ENCODE data around the gene ZRANB1.

ZRANB1 gene

DNA sequence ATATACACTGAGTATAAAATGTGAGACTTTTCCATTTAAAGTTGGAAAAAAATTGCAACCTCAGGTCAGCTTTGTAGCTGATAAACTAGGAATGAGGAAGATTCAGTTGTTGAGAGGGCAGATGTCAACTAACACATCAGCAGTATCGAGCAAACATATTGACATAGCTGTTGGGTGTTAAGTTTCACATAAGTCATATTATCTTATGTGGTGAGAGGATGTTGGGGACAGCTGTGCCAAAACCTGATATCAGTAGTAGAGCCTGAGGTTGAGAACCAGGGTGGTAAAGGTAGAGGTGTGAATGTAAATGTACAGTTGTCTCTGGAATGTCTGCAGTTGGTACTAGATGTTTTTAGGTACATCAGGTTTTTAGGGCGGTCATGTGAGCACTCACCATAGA, 5.0 kb downstream of the ZRANB1 start:
- Histone ChIP-seq H3K36me3 (ENCODE audit: insufficient read depth, low read length) (peaks cover 27% of the 10 kb centered on the region; the same call in 1 of the 2 replicates), H4K20me1 (ENCODE audit: insufficient read depth, low read length) (no peaks in the 10 kb centered on the region)

DNA sequence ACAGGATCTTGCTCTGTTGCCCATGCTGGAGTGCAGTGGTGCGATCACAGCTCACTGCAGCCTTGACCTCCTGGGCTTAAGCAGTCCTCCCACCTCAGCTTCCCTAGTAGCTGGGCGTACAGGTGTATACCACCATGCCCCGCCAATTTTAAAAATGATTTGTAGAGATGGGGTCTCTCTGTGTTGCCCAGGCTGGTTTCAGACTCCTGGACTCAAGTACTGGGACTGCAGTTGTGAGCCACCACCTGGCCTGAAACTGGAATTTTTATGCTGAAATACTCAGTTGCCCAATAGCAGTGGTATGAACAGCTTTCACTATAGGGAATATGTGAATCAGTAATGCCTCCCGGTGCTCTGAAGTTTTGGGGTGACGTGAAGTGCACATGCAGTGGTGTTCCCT, 7.6 kb downstream of the ZRANB1 start:
- Histone ChIP-seq H3K4me3 (ENCODE audit: low read depth, low read length, poor library complexity, severe bottlenecking) (no peak overlapping the region), H3K9me3 (ENCODE audit: low read length) (no peaks in the 10 kb centered on the region), H3K36me3 (ENCODE audit: insufficient read depth, low read length) (peaks cover 22% of the 10 kb centered on the region; the same call in 1 of the 2 replicates), H3K79me2 (ENCODE audit: insufficient read depth, low read length) (peaks cover 50% of the 10 kb centered on the region), H2AFZ (ENCODE audit: low read length) (no peak overlapping the region), H3K9ac (ENCODE audit: low read length) (no peak overlapping the region), H4K20me1 (ENCODE audit: insufficient read depth, low read length) (no peaks in the 10 kb centered on the region), H3K27ac (ENCODE audit: low read depth, low read length, poor library complexity, severe bottlenecking) (no peak overlapping the region), H3K27me3 (ENCODE audit: insufficient read depth, low read length) (no peaks in the 10 kb centered on the region), H3F3A (ENCODE audit: insufficient read depth, low read length) (no peaks in the 10 kb centered on the region), H3K4me2 (ENCODE audit: low read length) (no peak overlapping the region), H3K9me2 (ENCODE audit: low read depth, low read length) (no peaks in the 10 kb centered on the region), H3K4me1 (ENCODE audit: insufficient read depth, low read length, severe bottlenecking) (no peaks in the 10 kb centered on the region)
- no peak for TF ChIP-seq EZH2 (IDR thresholded peaks at IDR 0.05; ENCODE audit: borderline replicate concordance, low read length)
- TF ChIP-seq, protein P1, sequence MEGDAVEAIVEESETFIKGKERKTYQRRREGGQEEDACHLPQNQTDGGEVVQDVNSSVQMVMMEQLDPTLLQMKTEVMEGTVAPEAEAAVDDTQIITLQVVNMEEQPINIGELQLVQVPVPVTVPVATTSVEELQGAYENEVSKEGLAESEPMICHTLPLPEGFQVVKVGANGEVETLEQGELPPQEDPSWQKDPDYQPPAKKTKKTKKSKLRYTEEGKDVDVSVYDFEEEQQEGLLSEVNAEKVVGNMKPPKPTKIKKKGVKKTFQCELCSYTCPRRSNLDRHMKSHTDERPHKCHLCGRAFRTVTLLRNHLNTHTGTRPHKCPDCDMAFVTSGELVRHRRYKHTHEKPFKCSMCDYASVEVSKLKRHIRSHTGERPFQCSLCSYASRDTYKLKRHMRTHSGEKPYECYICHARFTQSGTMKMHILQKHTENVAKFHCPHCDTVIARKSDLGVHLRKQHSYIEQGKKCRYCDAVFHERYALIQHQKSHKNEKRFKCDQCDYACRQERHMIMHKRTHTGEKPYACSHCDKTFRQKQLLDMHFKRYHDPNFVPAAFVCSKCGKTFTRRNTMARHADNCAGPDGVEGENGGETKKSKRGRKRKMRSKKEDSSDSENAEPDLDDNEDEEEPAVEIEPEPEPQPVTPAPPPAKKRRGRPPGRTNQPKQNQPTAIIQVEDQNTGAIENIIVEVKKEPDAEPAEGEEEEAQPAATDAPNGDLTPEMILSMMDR (IDR thresholded peaks at IDR 0.05; ENCODE audit: low read length): no peak

More for the DNA sequence above, 5.0 kb downstream of the ZRANB1 start:
- Histone ChIP-seq H3F3A (ENCODE audit: insufficient read depth, low read length) (no peaks in the 10 kb centered on the region), H3K9me3 (ENCODE audit: low read length) (no peaks in the 10 kb centered on the region), H2AFZ (ENCODE audit: low read length) (no peak overlapping the region), H3K4me2 (ENCODE audit: low read length) (no peak overlapping the region), H3K9ac (ENCODE audit: low read length) (no peak overlapping the region), H3K4me1 (ENCODE audit: insufficient read depth, low read length, severe bottlenecking) (peaks cover 13% of the 10 kb centered on the region), H3K27ac (ENCODE audit: low read depth, low read length, poor library complexity, severe bottlenecking) (no peak overlapping the region), H3K9me2 (ENCODE audit: low read depth, low read length) (no peaks in the 10 kb centered on the region), H3K4me3 (ENCODE audit: low read depth, low read length, poor library complexity, severe bottlenecking) (no peak overlapping the region), H3K79me2 (ENCODE audit: insufficient read depth, low read length) (peaks cover 72% of the 10 kb centered on the region), H3K27me3 (ENCODE audit: insufficient read depth, low read length) (no peaks in the 10 kb centered on the region)
- TF ChIP-seq EZH2 (IDR thresholded peaks at IDR 0.05; ENCODE audit: borderline replicate concordance, low read length): no peak
- TF ChIP-seq, protein P1 (IDR thresholded peaks at IDR 0.05; ENCODE audit: low read length): no peak

DNA sequence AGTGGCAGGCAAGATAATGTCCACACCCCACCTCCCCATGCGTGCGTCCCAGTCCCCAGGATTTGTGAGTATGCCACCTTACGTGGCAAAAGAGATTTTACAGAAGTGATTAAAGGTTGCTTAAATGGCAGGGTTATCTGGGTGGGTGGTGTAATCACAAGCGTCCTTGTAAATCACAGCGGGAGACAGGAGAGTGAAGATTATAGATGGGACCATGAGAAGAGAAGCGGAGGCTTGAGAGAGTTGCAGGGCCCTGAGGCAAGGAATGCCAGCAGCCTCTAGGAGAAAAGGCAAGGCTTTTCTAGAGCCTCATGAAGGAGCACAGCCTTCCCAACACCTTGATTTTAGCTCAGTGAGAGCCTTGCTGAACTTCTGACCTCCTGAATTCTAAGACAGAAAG, 10.2 kb downstream of the ZRANB1 start:
- H3K4me2 ChIP-seq (ENCODE audit: low read length): no peak overlapping the region
- no peaks in the 10 kb centered on the region for H3K9me3 ChIP-seq (ENCODE audit: low read length)
- peaks cover 13% of the 10 kb centered on the region; the same call in 1 of the 2 replicates for H3K36me3 ChIP-seq (ENCODE audit: insufficient read depth, low read length)
- no peak overlapping the region for H3K27ac ChIP-seq (ENCODE audit: low read depth, low read length, poor library complexity, severe bottlenecking)
- H3K4me3 ChIP-seq (ENCODE audit: low read depth, low read length, poor library complexity, severe bottlenecking): no peak overlapping the region
- H3F3A ChIP-seq (ENCODE audit: insufficient read depth, low read length): no peaks in the 10 kb centered on the region
- no peaks in the 10 kb centered on the region for H3K27me3 ChIP-seq (ENCODE audit: insufficient read depth, low read length)
- peaks cover 9% of the 10 kb centered on the region for H3K4me1 ChIP-seq (ENCODE audit: insufficient read depth, low read length, severe bottlenecking)
- H3K79me2 ChIP-seq (ENCODE audit: insufficient read depth, low read length): peaks cover 44% of the 10 kb centered on the region
- TF ChIP-seq, protein P1 (IDR thresholded peaks at IDR 0.05; ENCODE audit: low read length): no peak
- no peak for TF ChIP-seq EZH2 (IDR thresholded peaks at IDR 0.05; ENCODE audit: borderline replicate concordance, low read length)
- no peaks in the 10 kb centered on the region for H3K9me2 ChIP-seq (ENCODE audit: low read depth, low read length)
- no peak overlapping the region for H2AFZ ChIP-seq (ENCODE audit: low read length)
- no peak overlapping the region for H3K9ac ChIP-seq (ENCODE audit: low read length)
- no peaks in the 10 kb centered on the region for H4K20me1 ChIP-seq (ENCODE audit: insufficient read depth, low read length)

Measured in OCI-LY1 (cell line).